Measurements from ENCODE around the gene H2AZ1. TPM values are rescaled to one million over a fixed set of nuclear protein-coding genes. Genes with fewer than 3 reads are reported as not detected.

The H2AZ1 gene
- total RNA-seq, result 144 TPM

DNA sequence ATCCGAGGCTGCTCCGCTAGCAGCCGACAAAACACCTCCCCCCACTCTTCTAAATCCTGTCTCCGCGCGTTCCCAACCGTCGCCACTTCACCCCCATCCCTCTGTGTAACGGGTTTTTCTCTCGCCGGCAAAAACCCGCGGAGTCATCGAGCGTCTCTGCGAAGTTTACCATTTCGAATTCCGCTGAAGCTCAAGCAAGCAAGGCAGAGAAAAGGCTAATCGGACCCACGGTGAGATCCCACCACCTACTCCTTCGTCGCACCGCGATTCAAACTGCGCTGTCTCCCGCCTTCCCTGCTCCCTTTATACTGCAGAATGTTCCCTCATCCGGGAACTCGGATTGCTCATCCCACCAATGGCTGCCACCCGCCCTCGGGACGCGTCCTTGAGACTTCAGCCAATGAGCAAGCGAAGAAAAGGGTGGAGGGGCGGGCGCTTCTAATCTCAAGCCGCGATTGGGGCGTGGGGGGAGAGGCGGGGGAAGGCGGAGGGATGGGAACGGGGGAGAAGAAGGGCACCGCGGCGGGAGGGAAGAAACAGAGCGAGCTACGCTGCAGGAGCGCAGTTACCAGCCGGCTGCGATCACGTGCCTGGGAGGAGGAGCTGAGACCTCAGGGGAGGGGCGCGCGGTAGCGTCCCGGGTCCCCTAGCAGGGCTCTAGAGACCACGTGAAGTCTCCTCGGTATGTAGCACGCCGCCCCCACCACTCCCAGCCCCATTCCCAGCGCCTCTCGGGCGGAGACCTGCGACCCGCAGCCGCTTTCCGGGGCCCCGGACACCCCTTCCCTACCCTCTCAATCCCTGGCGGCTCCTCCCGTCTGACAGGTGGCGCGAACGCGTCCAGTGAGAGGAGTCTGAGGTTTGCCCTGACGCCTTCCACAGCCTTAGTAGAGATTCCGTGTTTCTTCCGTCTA is at the start of gene H2AZ1:
H2AZ1 (minus strand) TSS at position 277 of the 914 bp plus-strand sequence; CDS start at position 172, 105 bp downstream.

DNA sequence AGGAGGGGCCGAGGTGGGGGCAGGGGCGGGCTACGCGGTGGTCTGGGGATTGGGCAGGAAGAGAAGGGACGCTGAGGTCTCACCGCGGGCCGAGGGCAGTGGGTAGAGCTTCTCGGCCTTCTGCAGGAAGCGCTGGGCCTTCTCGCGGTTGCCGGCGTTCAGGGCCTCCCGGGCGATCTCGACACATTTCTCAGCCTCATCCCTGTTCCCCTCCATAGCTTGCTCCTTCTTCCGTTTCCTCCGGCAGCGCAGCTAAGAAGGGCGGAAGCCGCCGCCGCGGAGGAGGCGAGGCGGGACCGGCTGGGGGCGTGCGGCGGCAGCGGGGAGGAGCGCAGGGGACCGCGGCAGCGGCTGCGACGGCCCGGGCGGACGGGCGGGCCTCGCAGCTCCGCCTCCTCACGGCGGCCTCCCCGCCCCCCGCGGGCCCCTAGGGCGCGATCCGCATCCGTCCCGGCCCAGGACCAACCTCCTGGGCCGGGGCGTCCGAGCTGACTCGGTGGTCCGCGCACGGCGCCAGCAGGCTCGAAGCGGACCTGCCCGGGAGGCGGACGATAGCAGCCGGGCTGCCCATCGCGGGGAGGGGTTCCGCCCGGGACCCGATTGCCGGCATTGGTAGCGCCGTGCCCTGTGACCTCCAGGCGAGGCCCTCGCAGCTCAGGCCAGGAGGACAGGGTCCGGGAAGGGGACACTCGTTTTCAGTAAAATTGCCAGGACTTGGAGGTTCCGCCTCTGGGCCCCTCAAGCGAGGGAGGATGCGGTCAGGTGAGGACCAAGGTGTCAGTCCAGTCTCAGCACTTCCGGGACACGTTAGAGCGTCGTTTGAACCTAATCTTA is 3.5 kb downstream of the H2AZ1 start, which contains the start of gene DNAJB14:
DNAJB14 (minus strand) TSS at position 263 of the 834 bp plus-strand sequence; CDS start at position 216, 47 bp downstream.

Other genes with a start within 250 kb of the H2AZ1 start
- gene DAPP1, start 133.4 kb downstream of the H2AZ1 start, total RNA-seq, result 4.6 TPM
- gene LAMTOR3, start 55.8 kb downstream of the H2AZ1 start, total RNA-seq, result 46.4 TPM
- 32.1 TPM for gene DNAJB14, start 3.7 kb downstream of the H2AZ1 start, total RNA-seq
- 32.2 TPM for gene DDIT4L, start 240.2 kb upstream of the H2AZ1 start, total RNA-seq